Stimulated activated CD8-positive, alpha-beta memory T cell treated with anti-CD3 and anti-CD28 coated beads, Interleukin-2, amount 100 ng/mL, for 1 hour (primary cell): ENCODE results near the gene SLC45A3.
"Not testable (repeated sequence)": the region's sequence is repeated elsewhere in the genome, so short reads cannot be mapped to it uniquely, and the experiment has no call there.

Experiments used
- DNase-seq, 2 donors: peaks; one replicate each; pipeline ENCODE4 v3.0.0-alpha.2; 2020; ENCODE audit warnings: low read depth in 2 of 2

The SLC45A3 gene

GRCh38 chr1:205637854-205638468 lies 42.3 kb downstream of the SLC45A3 start:
- DNase-seq = no peak

DNA sequence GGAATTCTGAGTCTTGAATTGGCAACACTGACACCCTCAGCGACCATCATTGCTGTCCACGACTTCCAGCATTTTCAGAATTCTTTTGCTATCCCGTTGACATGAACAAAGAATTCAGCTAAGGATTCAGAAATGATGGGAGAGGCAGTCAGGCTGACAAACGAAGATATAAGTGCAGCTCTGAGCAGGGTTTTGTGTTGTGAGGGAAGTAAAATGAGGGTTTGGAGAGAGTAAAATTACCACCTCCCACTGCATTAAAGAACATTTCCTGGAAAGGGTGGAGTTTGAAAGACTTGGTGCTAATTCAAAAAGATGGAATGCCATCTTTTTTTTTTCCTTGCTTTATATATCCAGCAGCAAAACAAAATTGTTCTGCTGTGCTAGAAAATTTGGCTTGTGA lies 43.6 kb downstream of the SLC45A3 start:
- no peak for DNase-seq

GRCh38 chr1:205636138-205636530 lies 44.2 kb downstream of the SLC45A3 start:
- DNase-seq = not testable (repeated sequence)

DNA sequence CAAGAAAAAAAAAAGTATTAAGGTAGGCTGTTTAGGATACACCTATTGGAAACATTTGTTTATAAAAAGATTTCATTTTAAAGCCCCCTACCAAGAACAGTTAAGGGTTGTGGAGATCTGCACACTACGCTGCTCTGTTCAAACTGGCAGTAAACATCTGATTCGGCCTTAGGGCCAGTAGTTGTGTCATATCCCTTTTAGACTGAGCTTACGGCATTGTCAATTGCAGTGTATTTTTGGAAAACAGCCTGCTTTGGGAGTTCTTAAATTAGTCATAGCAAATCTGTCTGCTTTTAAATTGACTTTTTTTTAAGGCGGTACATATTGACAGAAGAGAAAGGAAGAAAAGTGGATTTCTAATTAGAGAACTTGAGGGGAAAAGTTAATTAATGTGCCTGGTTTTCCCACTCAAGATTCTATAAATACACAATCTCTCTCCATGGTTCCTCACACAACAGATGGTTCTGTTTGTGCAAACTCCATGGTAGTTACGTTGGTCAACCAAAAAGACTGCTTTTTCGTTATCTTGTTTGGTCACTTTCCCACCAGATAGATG lies 46.8 kb downstream of the SLC45A3 start:
- no peak for DNase-seq

DNA sequence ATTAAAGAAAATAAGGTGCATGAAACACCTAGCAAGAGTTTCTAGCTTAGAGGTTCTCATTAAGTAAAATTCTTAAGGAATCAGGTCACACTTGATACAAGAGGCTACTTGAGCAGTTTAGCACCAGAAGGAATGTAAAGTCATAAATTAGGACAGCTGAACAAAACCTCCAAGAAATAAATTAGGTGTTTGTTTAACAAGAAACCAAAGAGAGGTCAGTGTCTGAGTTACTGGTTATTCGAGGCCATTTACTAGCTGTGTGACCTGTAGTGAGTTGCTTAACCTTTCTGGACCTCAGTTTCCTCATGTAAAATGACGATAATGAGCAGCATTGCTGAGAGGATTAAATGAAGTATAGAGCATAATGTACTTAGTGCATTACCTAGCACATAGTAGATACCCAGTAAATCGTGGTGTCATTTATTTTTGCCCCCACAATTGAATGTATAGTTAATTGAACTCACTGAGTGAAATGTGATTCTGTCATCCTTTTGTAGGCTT lies 47.6 kb downstream of the SLC45A3 start:
- no peak for DNase-seq

DNA sequence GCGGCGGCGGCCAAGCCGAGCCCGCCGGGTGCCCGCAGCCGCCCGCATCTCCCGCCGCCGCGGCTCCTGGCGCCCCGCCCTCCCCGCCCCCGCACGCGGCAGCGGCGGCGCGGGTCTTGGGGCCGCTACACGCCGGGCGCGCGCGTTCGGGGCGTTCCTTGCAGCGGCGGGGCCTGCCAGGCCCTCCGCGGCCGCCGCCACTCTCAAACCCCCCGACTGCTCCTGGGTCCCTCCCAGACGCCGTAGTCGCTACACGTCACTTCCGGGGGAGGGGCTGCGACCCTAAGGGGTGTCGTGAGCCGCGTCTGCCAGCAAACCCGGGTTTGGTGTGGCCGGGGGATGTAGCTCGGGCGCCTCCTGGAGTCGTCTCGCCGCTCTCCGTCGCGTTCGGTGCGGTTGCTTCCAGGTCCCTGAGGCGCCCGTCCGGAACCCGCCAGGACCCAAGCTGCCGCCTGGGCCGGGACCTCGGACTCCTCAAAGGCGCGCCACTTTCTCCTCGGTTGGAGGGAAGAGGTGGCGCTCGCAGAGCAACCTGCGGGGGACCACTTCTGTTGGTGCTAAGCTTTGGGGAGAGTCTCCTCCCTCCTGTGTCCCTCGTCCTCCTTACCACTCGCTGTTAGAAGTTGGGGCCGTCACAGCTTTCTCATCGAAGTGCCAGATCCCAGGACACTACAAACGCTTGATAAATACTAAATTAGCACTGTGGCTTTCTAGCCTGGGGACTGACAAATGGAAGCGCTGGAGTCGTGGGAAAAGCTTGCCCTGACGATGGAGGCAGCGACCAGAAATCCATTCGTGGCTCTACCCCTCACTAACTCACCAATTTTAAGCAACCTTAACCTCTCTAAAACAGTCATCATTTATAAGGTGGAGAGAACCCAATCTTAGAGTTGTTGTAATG lies 48.3 kb downstream of the SLC45A3 start, which contains the start of gene ELK4:
TSS of gene ELK4 (minus strand) at position 244 of the 901 bp plus-strand sequence. CDS start 8,129 bp downstream, outside the sequence.
- peak; percentile 99 for DNase-seq

GRCh38 chr1:205631010-205631767 lies 49.1 kb downstream of the SLC45A3 start:
- DNase-seq = peak; percentile 47 to 63

- DNase-seq = no peak
Observed at GRCh38 chr1:205630651-205631009, 49.7 kb downstream of the SLC45A3 start.

- DNase-seq = no peak
Observed at GRCh38 chr1:205630241-205630640, 50.1 kb downstream of the SLC45A3 start.

DNA sequence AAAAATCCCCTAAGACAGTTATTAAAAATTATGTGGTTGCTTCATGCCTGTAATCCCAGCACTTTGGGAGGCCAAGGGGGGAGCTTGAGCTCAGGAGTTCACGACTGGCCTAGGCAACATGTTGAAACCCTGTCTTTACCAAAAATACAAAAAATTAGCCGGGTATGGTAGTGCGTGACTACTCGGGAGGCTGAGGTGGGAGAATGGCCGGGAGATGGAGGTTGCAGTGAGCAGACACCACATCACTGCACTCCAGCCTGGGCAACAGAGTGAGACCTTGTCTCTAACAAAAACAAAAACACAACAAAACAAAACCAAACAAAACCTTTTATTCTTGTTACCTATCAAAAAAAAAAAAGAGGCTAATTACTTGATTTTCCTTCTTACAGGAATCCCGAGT lies 50.6 kb downstream of the SLC45A3 start:
- no peak for DNase-seq

- DNase-seq = no peak
Observed at GRCh38 chr1:205627956-205628355, 52.4 kb downstream of the SLC45A3 start.

DNA sequence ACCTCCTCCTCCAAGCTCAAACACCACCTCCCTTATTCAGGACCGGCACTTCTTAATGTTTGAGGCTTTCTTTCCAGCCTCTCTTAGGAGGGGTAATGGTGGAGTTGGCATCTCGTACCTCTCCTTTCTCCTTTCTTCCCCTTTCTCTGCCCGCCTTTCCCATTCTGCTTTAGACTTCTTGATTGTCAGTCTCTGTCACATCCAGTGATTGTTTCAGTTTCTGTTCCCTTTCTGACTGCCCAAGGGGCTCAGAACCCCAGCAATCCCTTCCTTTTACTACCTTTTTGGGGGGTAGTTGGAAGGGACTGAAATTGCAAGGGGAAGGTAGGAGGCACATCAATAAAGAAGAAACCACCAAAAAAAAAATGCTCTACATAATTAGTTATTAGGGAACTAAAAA lies 54.1 kb downstream of the SLC45A3 start:
- no peak for DNase-seq

GRCh38 chr1:205623646-205624045 lies 56.7 kb downstream of the SLC45A3 start:
- no peak for DNase-seq

GRCh38 chr1:205620269-205620668 lies 60.0 kb downstream of the SLC45A3 start:
- DNase-seq = no peak

GRCh38 chr1:205619376-205619775 lies 60.9 kb downstream of the SLC45A3 start:
- no peak for DNase-seq

DNA sequence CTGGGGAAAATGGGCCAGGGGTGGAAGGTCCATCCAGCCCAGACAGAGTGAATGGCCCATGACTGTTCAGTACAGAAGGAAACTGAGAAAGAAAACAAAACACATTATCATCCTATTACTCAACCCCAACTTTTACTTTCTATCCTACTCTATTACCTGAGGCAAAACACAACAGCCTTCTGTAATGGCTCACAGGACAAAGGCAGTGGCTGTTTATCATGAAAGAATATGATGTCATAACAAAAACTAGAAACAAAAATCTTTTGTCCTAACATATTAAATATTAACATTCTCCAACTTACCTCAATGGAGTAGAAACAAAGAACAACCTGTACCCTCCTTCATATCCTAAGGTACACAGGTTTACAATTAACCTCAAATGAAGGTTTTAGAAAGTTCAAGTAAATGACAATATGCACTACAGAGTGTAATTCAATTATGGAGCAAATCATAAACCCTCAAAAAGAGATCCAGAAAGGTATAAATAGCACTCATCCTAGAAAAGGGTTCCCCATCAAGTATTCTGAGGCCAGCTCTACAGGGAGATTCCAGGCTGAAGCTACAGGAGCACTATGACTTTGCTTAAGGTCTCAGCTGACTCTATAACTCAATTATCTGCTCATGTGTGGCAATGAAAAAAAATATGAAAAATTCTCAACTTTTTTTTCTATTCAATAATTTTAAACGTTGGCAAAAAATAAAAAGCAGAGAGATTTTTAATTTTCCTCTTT lies 63.6 kb downstream of the SLC45A3 start:
- no peak for DNase-seq

DNA sequence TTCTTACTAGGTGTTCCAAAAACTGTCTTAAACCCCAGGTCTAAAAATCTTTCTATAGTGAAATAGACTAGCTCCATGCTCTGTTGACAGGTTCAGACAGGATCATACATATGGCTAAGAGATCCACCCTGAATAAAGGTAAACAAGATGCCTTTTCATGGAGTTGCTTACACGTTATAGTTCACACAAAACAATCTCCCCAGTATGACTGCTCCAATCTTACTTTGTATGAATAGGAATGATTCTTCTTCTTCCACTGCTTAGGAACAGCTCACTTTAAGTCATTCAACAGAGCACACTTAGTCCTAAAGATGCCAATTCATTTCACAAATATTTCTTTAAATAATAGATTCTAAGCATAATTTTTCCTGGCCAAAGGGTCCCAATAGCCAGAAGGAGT lies 64.5 kb downstream of the SLC45A3 start:
- DNase-seq = no peak

DNA sequence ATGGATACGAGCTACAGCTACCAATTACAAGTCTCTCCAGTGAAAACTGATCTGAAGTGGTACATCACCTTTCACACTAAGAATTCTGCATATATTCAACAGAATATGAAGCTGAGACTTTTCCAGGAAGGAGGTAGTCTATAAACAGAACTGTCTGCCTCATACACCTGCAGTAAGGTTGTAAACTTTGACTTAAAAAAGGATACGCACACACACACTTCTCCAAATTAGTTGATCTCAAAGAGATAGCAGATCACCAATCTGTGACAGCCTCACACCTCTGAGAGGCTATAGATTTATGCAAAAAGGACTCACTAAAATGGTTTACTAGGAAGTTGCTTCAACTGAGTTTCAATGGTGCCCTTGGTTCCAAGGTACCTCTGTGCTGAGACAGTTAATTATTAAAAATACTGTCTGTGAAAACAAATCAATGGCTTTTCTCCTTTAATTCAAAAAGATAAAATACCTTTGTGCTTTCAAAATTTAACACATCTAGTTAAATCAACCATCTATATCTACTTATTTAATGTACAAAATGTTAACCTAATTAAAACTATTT lies 66.4 kb downstream of the SLC45A3 start:
- no peak for DNase-seq

- DNase-seq = no peak
Observed at GRCh38 chr1:205612556-205612955, 67.8 kb downstream of the SLC45A3 start.

DNA sequence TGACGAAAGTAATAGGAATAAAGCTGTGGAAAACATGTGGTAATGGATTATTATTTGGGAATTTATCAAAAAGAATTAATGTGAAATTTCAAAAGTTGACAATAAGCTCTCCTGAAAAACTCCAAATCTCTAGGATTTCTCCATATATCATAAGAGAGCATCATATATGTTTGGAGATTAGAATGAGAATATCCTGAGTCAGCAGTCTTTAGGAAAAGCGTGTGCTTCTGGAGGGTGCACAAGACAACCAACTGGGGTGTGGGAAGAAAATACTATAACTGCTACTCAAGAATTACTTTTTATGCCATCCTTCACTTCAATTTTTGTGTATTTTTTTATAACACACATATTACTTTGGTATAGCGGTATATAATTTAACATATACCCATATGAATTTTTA lies 68.2 kb downstream of the SLC45A3 start:
- no peak for DNase-seq

- no peak for DNase-seq
Observed at GRCh38 chr1:205610901-205611466, 69.3 kb downstream of the SLC45A3 start.
